NCI-H2196 (cell line): ENCODE results near the gene CNNM4.
"Not testable (repeated sequence)": the region's sequence is repeated elsewhere in the genome, so short reads cannot be mapped to it uniquely, and the experiment has no call there.

Experiments used
- DNase-seq: peaks from one replicate; lab custom pipeline; 2025; ENCODE audit not compliant: unreplicated experiment; lab: John Stamatoyannopoulos, UW

Gene CNNM4

DNA sequence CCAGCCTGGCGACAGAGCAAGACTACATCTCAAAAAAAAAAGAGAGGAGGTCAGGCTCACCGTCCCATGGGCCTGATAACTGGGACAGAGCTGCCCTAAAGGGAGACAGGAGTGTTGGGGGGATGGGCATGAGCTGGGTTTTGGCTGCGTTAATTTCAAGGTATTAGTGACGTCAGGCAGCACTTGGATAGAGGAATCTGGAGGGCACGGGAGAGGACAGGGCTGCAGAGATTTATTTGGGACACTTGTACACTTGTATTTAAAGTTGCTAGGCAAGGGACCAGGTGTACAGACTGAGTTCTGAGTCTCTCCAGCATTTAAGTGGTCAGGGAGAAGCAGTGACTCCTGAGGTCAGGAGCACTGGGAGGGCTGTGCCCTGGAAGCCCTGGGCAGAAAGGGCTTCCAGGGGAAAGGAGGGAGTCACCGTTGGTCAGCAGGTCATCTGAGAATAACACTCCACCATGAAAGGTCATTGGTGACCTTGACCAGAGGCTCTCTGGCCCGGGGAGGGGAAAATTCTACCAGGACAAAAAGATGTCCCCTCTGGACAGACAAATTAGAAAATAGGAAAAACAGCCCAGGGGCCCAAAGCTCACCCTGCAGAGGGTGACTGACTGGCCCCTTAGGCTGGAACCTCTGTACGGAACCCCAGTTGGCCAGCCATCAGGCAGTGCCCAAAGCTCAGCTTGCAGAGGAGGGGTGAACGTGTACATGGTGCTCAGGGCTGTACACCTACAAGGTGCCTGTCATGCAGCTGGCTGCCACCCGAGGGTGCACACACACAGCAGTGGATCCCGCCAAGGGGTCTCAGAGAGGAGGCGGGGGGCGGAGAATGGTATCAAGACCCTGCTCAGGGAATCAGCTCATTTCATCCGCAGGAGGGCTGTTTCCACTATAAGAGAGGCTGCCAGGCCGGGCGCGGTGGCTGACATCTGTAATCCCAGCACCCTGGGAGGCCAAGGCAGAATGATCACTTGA, 32.4 kb downstream of the CNNM4 start:
- no peak for DNase-seq

DNA sequence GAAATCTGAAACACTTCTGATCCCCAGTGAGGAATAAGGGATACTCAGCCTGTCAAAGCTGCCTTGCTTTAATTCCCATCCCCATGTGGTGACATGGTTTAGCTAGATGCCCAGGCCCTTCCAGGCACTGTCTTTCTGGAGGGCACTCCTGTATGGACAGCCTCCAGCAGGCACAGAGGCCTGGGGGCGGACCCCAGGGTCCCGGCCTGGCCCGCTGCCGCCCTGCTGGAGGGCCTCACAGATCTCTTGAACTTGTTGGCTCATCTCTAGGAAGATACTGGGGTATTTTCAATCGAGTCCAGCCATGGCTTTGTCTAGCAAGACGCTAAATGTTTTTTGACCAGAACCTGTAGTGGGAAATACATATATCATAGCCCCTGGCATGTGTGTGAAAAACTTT, 34.4 kb downstream of the CNNM4 start:
- no peak for DNase-seq

DNA sequence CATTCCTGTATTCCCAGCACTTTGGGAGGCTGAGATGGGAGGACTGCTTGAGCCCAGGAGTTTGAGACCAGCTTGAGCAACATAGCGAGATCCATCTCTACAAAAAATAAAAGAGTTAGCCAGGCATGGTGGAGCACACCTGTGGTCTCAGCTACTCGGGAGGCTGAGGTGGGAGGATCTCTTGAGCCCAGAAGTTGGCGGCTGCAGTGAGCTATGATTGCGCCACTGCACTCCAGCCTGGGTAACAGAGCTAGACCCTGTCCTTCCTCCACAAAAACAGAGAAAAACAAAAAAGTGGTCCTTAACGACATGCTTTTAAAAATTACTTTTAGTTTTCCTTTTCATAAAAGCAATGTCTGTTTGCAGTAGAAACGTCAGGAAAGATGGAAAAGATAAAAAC, 35.8 kb downstream of the CNNM4 start:
- DNase-seq, result not testable (repeated sequence)

- no peak for DNase-seq
These were observed 36.4 kb downstream of the CNNM4 start for GRCh38 chr2:96797066-96797625.

GRCh38 chr2:96798733-96799622, 38.3 kb downstream of the CNNM4 start:
- DNase-seq, result no peak

GRCh38 chr2:96799623-96799935, 38.9 kb downstream of the CNNM4 start:
- DNase-seq, result no peak

DNA sequence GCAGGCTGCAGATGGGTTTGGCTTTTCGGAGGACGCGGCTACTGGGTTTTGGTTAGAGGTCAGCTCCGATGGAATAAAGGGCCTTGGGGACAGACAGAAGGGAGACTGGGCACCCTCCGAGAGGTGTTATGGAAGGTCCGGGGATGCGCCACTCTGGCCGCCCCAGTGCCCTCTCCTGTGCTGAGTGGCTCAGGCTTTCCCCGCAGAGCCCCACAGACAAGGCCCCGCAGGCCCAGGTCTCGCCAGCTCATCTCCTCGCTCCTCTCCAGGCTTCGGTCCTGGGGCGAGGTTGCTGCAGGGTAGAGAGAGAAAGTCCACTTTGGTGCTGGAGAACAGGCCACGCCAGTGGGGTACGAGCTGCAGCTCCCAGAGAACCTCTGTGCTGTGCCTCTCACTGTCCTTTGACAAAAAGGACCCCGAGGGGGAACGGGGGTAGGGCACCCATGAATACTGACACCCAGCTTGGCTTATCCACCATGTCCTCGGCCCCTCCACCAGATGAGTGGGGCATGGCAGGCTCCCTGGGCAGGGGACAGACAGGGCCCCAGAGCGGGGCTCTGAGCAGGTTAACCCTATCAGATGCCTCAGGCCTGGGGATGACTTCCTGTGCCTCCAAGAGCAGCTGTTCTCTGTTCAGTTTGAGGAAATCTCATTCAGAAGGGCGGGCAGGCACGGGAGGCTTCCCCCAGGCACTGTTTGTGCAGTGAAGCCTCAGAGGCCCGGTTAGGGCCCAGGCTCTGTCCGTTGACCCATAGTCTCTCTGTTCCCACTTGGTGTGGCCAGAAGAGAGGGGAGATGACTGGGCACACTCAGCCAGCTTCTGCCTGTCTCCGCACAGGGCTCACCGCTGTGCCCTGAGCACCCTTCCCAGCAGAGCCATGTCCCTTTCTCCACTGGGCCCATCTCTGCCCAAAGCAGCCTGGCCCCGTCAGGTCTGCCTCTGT, 39.6 kb downstream of the CNNM4 start:
- no peak for DNase-seq

- peak; percentile 74 for DNase-seq
These were observed 40.5 kb downstream of the CNNM4 start for GRCh38 chr2:96801005-96801785.

DNA sequence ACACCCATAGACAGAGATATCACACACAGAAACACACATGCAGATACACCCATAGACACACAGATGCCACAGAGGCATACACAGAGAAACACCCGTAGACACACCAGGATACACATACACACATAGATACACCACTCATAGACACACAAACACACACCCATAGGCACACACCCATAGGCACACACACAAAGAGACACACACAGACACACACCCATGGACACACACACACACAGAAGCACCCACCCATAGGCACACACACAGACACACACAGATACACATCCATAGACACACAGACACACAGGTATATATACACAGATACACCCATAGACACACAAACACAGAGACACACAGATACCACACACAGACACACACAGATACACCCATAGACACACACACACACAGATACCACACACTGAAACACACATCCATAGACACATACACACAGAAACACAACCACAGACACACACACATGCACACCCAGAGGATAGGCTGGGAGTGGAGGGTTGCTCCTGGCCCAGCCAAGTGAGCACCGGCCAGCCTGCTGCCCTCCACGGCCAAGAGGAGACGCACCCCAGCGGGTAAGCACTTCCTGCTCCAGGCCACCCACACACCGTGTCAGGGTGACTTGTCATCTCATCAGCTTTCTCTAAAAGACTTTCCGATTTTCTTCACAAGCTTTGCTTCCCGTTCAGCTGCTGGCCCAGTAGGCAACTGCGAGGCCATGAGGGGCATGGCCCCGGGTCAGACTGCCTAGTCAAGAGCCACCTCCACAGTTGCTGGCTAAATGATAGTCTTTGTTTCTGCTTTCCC, 41.3 kb downstream of the CNNM4 start:
- DNase-seq, result no peak

- no peak for DNase-seq
These were observed 42.0 kb downstream of the CNNM4 start for GRCh38 chr2:96802721-96803120.

DNA sequence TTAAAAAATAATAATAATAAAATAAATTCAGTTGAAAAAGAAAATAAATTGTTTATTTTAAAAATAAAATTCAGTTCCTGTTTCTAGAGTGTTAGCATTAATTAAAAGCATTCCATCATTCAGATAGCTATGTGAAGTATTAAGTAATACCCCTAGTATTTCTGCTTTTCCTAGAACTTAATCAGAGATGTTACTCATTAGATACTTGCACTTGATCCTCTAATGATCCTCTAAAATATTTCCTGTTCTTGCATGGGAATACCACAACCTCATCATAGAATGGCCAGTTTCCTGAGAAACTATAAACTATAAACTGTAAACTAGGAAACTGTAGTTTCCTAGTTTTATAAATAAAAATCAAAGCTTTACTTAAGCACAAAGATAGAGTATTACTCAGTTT, 44.3 kb downstream of the CNNM4 start:
- DNase-seq, result no peak

GRCh38 chr2:96805946-96806345, 45.2 kb downstream of the CNNM4 start:
- DNase-seq, result not testable (repeated sequence)

- DNase-seq, result no peak
These were observed 45.9 kb downstream of the CNNM4 start for GRCh38 chr2:96806468-96807126.

- no peak for DNase-seq
These were observed 46.4 kb downstream of the CNNM4 start for GRCh38 chr2:96807127-96807471.

GRCh38 chr2:96808176-96808837, 47.6 kb downstream of the CNNM4 start:
- no peak for DNase-seq

GRCh38 chr2:96809216-96809882, 48.6 kb downstream of the CNNM4 start:
- DNase-seq, result no peak
